Prostate gland (tissue), 2 donors: ENCODE results near the gene PAQR6. TPM values are rescaled to one million over a fixed set of nuclear protein-coding genes. Genes with fewer than 3 reads are reported as not detected.

Experiments
- DNase-seq: peaks from one replicate; pipeline ENCODE4 v3.0.0-alpha.2; 2019; ENCODE audit warnings: low spot score
- H3K27ac ChIP-seq, 2 donors: fragments of 200-600 bp; sonication (generic); 2 replicates each; pipeline ENCODE4 v1.5.1; 2017 to 2019
- H3K27me3 ChIP-seq: fragments of 200-600 bp; sonication (generic); replicated peaks from 2 replicates; pipeline ENCODE4 v1.5.1; 2019; ENCODE audit not compliant: insufficient read depth
- H3K36me3 ChIP-seq, 2 donors: fragments of 200-600 bp; sonication (generic); 1 replicate in 1 of 2; 2 replicates in 1 of 2; pipeline versions ENCODE4 v1.5.1 to v1.8.1; 2017 to 2019
- H3K4me1 ChIP-seq: fragments of 200-600 bp; sonication (generic); replicated peaks from 2 replicates; pipeline ENCODE4 v1.5.1; 2019
- H3K4me3 ChIP-seq, 2 donors: fragments of 200-600 bp; sonication (generic); 2 replicates each; pipeline ENCODE4 v1.5.1; 2017 to 2019
- H3K9me3 ChIP-seq: fragments of 200-600 bp; sonication (generic); 2 replicates; pipeline ENCODE4 v1.5.1; 2017
- POLR2A ChIP-seq: fragments of 450-650 bp; IDR thresholded peaks from one replicate; pipeline ENCODE4 v1.6.1; 2016; ENCODE audit warnings: antibody characterized with exemption, mild to moderate bottlenecking
- POLR2AphosphoS5 ChIP-seq: sonication (generic); formaldehyde crosslinking; IDR thresholded peaks from one replicate; pipeline ENCODE4 v1.6.1; 2017; ENCODE audit warnings: antibody characterized with exemption
- WGBS: methylation state at CpG from one replicate; pipeline ENCODE4 v1.1.5; 2018; 5-methylcytosine and 5-hydroxymethylcytosine counted together
- intact Hi-C: fragments of 100-400 bp; cut with DNase I; formaldehyde crosslinking; loops from one replicate; pipeline ENCODE4 v1.14.2; 2022
- total RNA-seq, 2 donors: library from RNA; depleted of rRNA; stranded (reverse); fragments of >200 nt; gene quantifications; one replicate each; pipeline ENCODE4 v1.1.0, GENCODE V29; 2016
- TF ChIP-seq, protein P1 (sequence below), 4 experiments: fragments of 200-600 bp in 2 of 4; fragments of 450-650 bp in 2 of 4; sonication (generic) in 2 of 4; IDR thresholded peaks; 1 replicate in 3 of 4; 2 replicates in 1 of 4; pipeline ENCODE4 v1.5.1; 2016 to 2019; ENCODE audit warnings: antibody characterized with exemption in 4 of 4, mild to moderate bottlenecking in 2 of 4, moderate library complexity in 2 of 4

PAQR6 gene
- total RNA-seq, 2 donors from 2014 or later: 2.8 to 8.6 TPM

DNA sequence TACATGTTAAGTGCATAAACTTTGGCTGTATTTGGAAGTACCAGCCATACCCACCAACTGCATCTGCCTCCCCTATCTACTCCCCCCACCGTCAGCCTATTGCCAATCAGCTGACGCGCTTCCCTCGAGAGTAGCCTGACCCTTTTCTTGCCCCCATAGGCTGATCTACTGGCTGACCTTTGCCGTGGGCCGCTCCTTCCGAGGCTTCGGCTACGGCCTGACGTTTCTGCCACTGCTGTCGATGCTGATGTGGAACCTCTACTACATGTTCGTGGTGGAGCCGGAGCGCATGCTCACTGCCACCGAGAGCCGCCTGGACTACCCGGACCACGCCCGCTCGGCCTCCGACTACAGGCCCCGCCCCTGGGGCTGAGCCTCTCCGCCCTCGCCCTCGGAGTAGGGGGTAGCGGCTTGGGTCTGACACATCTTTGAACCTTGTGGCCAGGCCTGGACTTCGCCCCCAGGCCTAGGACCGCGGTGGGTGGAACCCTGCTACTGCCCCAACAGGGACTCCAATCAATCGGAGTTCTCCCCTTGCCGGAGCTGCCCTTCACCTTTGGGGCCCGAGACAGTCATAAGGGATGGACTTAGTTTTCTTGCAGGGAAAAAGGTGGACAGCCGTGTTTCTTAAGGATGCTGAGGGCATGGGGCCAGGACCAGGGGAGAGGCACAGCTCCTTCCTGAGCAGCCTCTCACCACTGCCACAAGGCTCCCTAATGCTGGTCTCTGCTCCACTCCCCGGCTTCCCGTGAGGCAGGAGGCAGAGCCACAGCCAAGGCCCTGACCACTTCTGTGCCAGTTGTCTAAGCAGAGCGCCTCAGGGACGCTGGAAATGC, 43.6 kb upstream of the PAQR6 start:
- peak; percentile 79 for DNase-seq
- Histone ChIP-seq H3K27ac (peak overlapping the region; percentile 81 to 93), H3K36me3 (no peaks in the 10 kb centered on the region), H3K4me1 (peaks cover 12% of the 10 kb centered on the region), H3K4me3 (peak overlapping the region; percentile 16 to 40), H3K27me3 (no peaks in the 10 kb centered on the region), H3K9me3 (no peaks in the 10 kb centered on the region)
- TF ChIP-seq POLR2A (peak; percentile 31), POLR2AphosphoS5 (peak; percentile 78)
- TF ChIP-seq, protein P1, sequence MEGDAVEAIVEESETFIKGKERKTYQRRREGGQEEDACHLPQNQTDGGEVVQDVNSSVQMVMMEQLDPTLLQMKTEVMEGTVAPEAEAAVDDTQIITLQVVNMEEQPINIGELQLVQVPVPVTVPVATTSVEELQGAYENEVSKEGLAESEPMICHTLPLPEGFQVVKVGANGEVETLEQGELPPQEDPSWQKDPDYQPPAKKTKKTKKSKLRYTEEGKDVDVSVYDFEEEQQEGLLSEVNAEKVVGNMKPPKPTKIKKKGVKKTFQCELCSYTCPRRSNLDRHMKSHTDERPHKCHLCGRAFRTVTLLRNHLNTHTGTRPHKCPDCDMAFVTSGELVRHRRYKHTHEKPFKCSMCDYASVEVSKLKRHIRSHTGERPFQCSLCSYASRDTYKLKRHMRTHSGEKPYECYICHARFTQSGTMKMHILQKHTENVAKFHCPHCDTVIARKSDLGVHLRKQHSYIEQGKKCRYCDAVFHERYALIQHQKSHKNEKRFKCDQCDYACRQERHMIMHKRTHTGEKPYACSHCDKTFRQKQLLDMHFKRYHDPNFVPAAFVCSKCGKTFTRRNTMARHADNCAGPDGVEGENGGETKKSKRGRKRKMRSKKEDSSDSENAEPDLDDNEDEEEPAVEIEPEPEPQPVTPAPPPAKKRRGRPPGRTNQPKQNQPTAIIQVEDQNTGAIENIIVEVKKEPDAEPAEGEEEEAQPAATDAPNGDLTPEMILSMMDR (IDR thresholded peaks at IDR 0.05): no peak
- WGBS: 21% methylated on average over 37 of the region's 37 CpGs
- intact Hi-C loops: no loop called here

DNA sequence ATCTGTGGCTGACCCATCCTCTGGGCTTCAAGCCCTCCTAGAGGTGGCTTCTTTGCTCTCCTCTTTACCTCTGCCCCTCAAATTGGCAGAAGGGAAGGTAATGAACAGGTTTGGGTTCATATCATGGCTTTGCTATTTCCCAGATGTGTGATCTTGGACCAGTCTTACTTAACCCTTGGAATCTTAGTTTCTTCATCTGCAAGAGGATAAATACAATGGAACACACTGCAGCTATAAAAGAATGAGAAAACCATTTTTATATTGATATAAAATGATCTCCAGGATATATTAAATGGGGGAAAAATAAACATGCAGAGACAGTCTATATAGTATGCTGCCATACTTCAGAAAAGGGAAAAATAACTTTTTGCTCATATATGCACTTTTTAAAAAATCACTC, 42.0 kb upstream of the PAQR6 start:
- Histone ChIP-seq H3K27ac (peak overlapping the region in 1 of 2 donors; percentile 93), H3K36me3 (no peaks in the 10 kb centered on the region), H3K9me3 (no peaks in the 10 kb centered on the region), H3K4me3 (peak overlapping the region in 1 of 2 donors; percentile 40), H3K27me3 (no peaks in the 10 kb centered on the region), H3K4me1 (peaks cover 11% of the 10 kb centered on the region)
- DNase-seq: no peak
- TF ChIP-seq POLR2AphosphoS5 (peak; percentile 62), POLR2A (no peak)
- TF ChIP-seq, protein P1 (IDR thresholded peaks at IDR 0.05): no peak
- intact Hi-C loops: no loop called here

DNA sequence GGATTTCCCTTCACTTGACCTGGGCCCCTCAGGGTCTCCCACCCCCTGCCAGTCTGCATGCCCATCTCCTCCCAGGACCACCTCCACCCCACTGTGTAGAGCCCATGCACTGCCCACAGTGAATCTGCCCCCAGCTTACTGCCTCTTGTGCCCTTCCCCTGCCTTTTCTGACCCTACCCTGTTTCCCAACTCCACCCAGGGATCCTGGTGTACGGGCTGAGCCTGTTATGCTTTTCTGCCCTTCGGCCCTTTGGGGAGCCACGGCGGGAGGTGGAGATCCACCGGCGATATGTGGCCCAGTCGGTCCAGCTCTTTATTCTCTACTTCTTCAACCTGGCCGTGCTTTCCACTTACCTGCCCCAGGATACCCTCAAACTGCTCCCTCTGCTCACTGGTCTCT, 38.2 kb upstream of the PAQR6 start:
- no peaks in the 10 kb centered on the region for H3K4me1 ChIP-seq
- DNase-seq: no peak
- intact Hi-C loops: no loop called here
- H3K27me3 ChIP-seq: no peaks in the 10 kb centered on the region
- 94% methylated on average over 8 of the region's 8 CpGs for WGBS
- peak overlapping the region; percentile 88 to 93 for H3K27ac ChIP-seq
- H3K36me3 ChIP-seq: no peaks in the 10 kb centered on the region
- TF ChIP-seq, protein P1 (IDR thresholded peaks at IDR 0.05): no peak
- no peak for TF ChIP-seq POLR2AphosphoS5
- peak overlapping the region in 1 of 2 donors; percentile 46 for H3K4me3 ChIP-seq
- no peaks in the 10 kb centered on the region for H3K9me3 ChIP-seq

DNA sequence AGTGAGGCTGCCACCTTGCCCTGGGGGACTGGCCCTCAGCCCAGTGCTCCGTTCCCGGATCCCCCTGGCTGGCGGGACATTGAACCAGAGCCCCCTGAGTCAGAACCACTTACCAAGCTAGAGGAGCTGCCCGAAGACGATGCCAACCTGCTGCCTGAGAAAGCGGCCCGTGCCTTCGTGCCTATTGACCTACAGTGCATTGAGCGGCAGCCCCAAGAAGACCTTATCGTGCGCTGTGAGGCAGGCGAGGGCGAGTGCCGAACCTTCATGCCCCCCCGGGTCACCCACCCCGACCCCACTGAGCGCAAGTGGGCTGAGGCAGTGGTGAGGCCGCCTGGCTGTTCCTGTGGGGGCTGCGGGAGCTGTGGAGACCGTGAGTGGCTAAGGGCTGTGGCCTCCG, 37.6 kb upstream of the PAQR6 start:
- peak overlapping the region; percentile 88 to 93 for H3K27ac ChIP-seq
- H3K27me3 ChIP-seq: no peaks in the 10 kb centered on the region
- intact Hi-C loops: no loop called here
- H3K4me1 ChIP-seq: no peaks in the 10 kb centered on the region
- H3K4me3 ChIP-seq: peak overlapping the region; percentile 32 to 46
- no peak for DNase-seq
- no peaks in the 10 kb centered on the region for H3K9me3 ChIP-seq
- no peaks in the 10 kb centered on the region for H3K36me3 ChIP-seq
- 89% methylated on average over 18 of the region's 21 CpGs for WGBS
- TF ChIP-seq POLR2AphosphoS5: no peak
- no peak for TF ChIP-seq POLR2A
- TF ChIP-seq, protein P1 (IDR thresholded peaks at IDR 0.05): no peak

DNA sequence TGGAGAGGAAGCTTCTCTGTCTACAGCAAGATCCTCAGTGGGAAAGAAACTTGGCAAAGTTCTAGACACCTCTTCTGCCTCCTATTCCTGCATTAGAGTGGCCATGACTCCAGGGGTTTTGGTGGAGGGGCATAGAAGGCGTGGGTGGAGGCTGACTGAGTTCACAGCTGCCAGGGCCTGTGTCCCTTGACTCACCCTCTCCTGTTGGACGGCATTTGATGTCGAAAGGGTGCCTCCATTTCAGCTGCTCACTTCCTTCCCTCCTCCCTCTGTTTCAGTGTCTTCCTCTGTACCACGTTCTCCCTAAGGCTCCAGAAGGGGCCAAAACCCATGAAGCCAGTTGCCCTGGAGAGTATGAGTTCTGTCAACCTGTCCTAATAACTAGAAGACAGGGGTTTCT, 36.9 kb upstream of the PAQR6 start:
- DNase-seq: no peak
- H3K27ac ChIP-seq: peak overlapping the region; percentile 88 to 93
- H3K9me3 ChIP-seq: no peaks in the 10 kb centered on the region
- H3K27me3 ChIP-seq: no peaks in the 10 kb centered on the region
- H3K4me3 ChIP-seq: peak overlapping the region; percentile 32 to 46
- intact Hi-C loops: no loop called here
- H3K36me3 ChIP-seq: no peaks in the 10 kb centered on the region
- 49% methylated on average over 4 of the region's 4 CpGs for WGBS
- no peak for TF ChIP-seq POLR2AphosphoS5
- no peaks in the 10 kb centered on the region for H3K4me1 ChIP-seq
